Measurements from ENCODE around the gene ELK1. TPM values are rescaled to one million over a fixed set of nuclear protein-coding genes. Genes with fewer than 3 reads are reported as not detected.

ELK1 gene
- total RNA-seq (2022) (42.4 and 43.9 TPM in 2 replicates), Bru-seq, nascent RNA (percentile 71 among the genes with signal in this experiment), BruChase-seq, experiment 1, labeled RNA remaining after a 6-hour chase (percentile 86 among the genes with signal in this experiment), BruChase-seq, experiment 2, labeled RNA remaining after a 2-hour chase (percentile 77 among the genes with signal in this experiment)
- long read RNA-seq, transcript ELK1-201 (6 exons, 2,695 nt), result major isoform, 10 of 25 reads
- long read RNA-seq, partial matches to known transcripts, result 5 of 25 reads
- long read RNA-seq, other reads (novel, unspliced or antisense), result 7 of 25 reads

- Mint-ChIP-seq H3K27me3 (ENCODE audit: unreplicated experiment) (no peaks in the 10 kb centered on the region), H3K9me3 (ENCODE audit: low read depth, unreplicated experiment) (no peaks in the 10 kb centered on the region), H3K27ac (ENCODE audit: unreplicated experiment) (peak within 1 kb of the TSS; percentile 83), H3K4me3 (ENCODE audit: low read depth, unreplicated experiment) (peak within 1 kb of the TSS; percentile 77), H3K36me3 (ENCODE audit: insufficient read depth, unreplicated experiment) (peaks cover 37% of the 10 kb centered on the region), H3K4me1 (ENCODE audit: low read depth, unreplicated experiment) (peaks cover 33% of the 10 kb centered on the region)
- intact Hi-C loops (cut with micrococcal nuclease; ENCODE audit: unreplicated experiment), result loop anchor here (10.0 kb wide), 1 partner anchor 86 kb away; the partner anchor contains the start of gene ARAF
- peak; percentile 94 for DNase-seq
- CTCF ChIA-PET, result interaction anchor here (1.0 to 1.2 kb wide), 2 partner anchors 37 to 101 kb away, joined by 3 to 4 read pairs; no protein-coding TSS in a partner anchor
- no peak for TF ChIP-seq CTCF (IDR thresholded peaks at IDR 0.05; ENCODE audit: unreplicated experiment)
- no TSS peak for BruUV-seq (replicated peaks)
Measured at GRCh38 chrX:47650164-47651042, at the start of gene ELK1. Gene ELK1 (minus strand): TSS chrX:47650563. CDS start chrX:47641441, 9,122 bp downstream.

- no peak for DNase-seq
- no peak for TF ChIP-seq CTCF (IDR thresholded peaks at IDR 0.05; ENCODE audit: unreplicated experiment)
- BruUV-seq (replicated peaks), result no TSS peak
- H3K4me1 Mint-ChIP-seq (ENCODE audit: low read depth, unreplicated experiment), result no peaks in the 10 kb centered on the region
- no peaks in the 10 kb centered on the region for H3K9me3 Mint-ChIP-seq (ENCODE audit: low read depth, unreplicated experiment)
- no peak overlapping the region for H3K4me3 Mint-ChIP-seq (ENCODE audit: low read depth, unreplicated experiment)
- CTCF ChIA-PET, result interaction anchor here (0.6 kb wide), 1 partner anchor 287 kb away, joined by 3 read pairs; no protein-coding TSS in a partner anchor
- no peak overlapping the region for H3K27ac Mint-ChIP-seq (ENCODE audit: unreplicated experiment)
- H3K36me3 Mint-ChIP-seq (ENCODE audit: insufficient read depth, unreplicated experiment), result no peaks in the 10 kb centered on the region
- no peaks in the 10 kb centered on the region for H3K27me3 Mint-ChIP-seq (ENCODE audit: unreplicated experiment)
- intact Hi-C loops (cut with micrococcal nuclease; ENCODE audit: unreplicated experiment), result no loop called here
Measured at GRCh38 chrX:47697181-47697580, 46.8 kb upstream of the ELK1 start.

GRCh38 chrX:47690175-47690574, 39.8 kb upstream of the ELK1 start:
- Mint-ChIP-seq H3K27me3 (ENCODE audit: unreplicated experiment) (peaks cover 45% of the 10 kb centered on the region), H3K4me3 (ENCODE audit: low read depth, unreplicated experiment) (no peak overlapping the region), H3K27ac (ENCODE audit: unreplicated experiment) (no peak overlapping the region), H3K9me3 (ENCODE audit: low read depth, unreplicated experiment) (no peaks in the 10 kb centered on the region), H3K36me3 (ENCODE audit: insufficient read depth, unreplicated experiment) (no peaks in the 10 kb centered on the region), H3K4me1 (ENCODE audit: low read depth, unreplicated experiment) (no peaks in the 10 kb centered on the region)
- BruUV-seq (replicated peaks), result no TSS peak
- no peak for TF ChIP-seq CTCF (IDR thresholded peaks at IDR 0.05; ENCODE audit: unreplicated experiment)
- CTCF ChIA-PET, result no interaction called here
- intact Hi-C loops (cut with micrococcal nuclease; ENCODE audit: unreplicated experiment), result no loop called here
- DNase-seq, result no peak

- Mint-ChIP-seq H3K9me3 (ENCODE audit: low read depth, unreplicated experiment) (no peaks in the 10 kb centered on the region), H3K27ac (ENCODE audit: unreplicated experiment) (no peak overlapping the region), H3K4me1 (ENCODE audit: low read depth, unreplicated experiment) (no peaks in the 10 kb centered on the region), H3K4me3 (ENCODE audit: low read depth, unreplicated experiment) (no peak overlapping the region), H3K27me3 (ENCODE audit: unreplicated experiment) (peaks cover 61% of the 10 kb centered on the region), H3K36me3 (ENCODE audit: insufficient read depth, unreplicated experiment) (no peaks in the 10 kb centered on the region)
- BruUV-seq (replicated peaks), result no TSS peak
- intact Hi-C loops (cut with micrococcal nuclease; ENCODE audit: unreplicated experiment), result no loop called here
- TF ChIP-seq CTCF (IDR thresholded peaks at IDR 0.05; ENCODE audit: unreplicated experiment), result no peak
- CTCF ChIA-PET, result no interaction called here
- no peak for DNase-seq
Measured at GRCh38 chrX:47687263-47687662, 36.9 kb upstream of the ELK1 start.

All from Calu3 (cell line).